ENCODE data around the gene TP53BP2.
"Not testable (repeated sequence)": the region's sequence is repeated elsewhere in the genome, so short reads cannot be mapped to it uniquely, and the experiment has no call there.

TP53BP2 gene

DNA sequence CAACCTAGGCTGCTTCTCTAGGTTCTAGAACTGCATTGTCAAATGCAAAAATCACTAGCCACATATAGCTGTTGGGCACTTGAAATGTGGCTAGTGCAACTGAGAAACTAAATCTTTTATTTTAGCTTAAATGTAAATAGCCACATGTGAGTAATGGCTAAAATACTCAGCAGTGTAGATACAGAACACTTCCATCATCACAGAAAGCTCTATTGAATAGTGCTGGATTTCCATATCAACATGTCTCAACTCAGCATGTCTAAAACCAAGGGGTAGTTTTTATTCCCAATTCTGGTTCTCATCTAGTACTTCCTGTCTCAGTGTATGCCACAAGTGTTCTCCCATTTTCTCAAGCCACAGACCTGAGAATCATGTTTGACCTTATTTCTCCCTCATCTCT is 7.5 kb upstream of the TP53BP2 start:
- in situ Hi-C loops (cut with HindIII; ENCODE audit: low sequenced_read_pairs), result no loop called here

DNA sequence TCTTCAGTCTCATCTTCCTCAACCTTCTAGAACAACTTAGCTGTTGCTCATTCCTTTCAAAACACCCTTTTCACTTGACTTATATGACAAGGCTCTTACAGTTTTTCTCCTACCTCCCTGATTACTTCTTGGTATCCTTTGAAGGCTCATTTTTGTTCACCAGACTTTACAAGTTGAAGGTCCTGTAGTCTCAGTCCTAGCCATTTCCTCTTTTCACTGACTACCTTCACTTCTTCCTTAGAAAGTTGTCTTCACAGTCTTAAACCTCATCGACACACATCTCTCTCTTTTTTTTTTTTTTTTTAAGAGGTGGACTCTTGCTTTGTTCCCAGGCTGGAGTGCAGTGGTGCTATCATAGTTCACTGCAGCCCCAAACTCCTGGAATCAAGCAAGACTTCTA is 6.6 kb upstream of the TP53BP2 start:
- in situ Hi-C loops (cut with HindIII; ENCODE audit: low sequenced_read_pairs), result no loop called here

DNA sequence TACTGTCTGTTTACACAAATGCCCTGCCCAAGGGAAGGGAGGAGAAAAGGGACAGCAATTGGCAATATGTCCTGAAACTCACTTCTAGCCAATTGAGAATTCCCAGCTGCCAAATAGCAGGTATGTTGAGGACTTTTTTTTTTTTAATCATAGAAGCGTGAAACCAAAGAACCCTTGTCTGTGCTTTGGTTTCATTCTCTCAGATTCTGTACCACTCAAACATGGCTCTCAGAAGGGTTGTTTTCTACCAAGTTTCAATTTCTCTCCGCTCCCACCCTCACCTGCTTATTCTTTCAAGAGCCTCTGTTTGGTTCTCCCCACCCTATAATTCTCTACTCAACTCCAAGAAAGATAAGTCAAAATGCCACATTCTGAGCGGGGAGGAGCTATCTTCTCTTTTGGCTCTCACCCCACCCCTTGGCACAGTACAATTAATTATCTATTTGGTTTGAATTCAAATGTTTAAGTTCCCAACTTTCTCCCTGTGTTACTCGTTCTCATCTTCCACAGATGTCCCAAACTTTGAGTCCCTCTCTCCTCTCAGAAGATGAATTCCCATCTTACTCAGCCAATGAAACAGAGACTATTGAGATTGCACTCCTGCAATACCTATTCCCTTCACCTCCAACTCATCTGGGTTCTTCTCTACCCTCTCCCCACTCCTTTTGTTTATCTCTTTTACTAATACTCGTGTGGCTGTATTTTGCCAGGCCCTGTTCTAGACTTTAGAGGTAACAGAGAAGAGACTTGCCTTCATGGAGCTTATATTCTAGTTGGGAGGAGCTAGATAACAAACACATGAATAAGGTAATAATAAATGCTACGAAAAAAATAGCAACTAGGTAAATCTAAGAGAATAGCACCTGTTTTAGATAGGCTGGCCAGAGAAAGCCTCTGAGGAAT is 3.9 kb upstream of the TP53BP2 start:
- in situ Hi-C loops (cut with HindIII; ENCODE audit: low sequenced_read_pairs), result no loop called here

DNA sequence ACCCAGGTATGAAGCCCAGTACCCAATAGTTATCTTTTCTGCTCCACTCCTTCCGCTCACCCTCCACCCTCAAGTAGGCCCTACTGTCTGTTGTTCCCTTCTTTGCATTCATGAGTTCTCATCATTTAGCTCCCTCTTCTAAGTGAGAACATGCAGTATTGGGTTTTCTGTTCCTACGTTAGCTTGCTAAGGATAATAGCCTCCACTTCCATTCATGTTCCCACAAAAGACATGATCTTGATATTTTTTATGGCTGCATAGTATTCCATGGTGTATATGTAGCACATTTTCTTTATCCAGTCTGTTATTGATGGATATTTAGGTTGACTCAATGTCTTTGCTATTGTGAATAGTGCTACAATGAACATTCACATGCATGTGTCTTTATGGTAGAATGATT is 2.8 kb upstream of the TP53BP2 start:
- in situ Hi-C loops (cut with HindIII; ENCODE audit: low sequenced_read_pairs), result no loop called here

DNA sequence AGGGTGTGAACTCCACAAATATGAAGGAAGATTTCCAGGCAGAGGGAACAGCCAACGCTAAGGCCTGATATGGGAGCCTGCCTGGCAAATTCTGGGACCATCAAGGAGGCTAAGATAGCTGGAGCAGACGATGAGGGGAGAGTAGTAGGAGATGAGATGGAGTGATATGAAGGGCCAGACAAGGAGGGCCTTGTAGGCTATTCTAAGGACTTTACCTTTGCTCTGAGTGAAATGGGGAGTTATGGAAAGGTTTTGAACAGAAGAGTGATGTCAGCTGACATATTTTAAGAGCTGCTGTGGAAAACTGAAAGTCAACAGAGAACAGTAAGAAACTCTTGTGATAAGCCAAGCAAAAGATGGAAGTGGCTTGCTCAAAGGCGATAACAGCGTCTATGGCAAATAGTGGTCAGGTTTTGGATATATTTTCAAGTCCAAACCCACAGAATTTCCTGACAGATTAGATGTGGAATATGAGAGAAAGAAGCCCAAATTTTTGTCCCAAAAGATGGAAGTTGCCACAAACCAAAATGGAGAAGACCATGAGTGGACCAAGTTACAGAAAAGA is 2.1 kb upstream of the TP53BP2 start:
- in situ Hi-C loops (cut with HindIII; ENCODE audit: low sequenced_read_pairs), result no loop called here

DNA sequence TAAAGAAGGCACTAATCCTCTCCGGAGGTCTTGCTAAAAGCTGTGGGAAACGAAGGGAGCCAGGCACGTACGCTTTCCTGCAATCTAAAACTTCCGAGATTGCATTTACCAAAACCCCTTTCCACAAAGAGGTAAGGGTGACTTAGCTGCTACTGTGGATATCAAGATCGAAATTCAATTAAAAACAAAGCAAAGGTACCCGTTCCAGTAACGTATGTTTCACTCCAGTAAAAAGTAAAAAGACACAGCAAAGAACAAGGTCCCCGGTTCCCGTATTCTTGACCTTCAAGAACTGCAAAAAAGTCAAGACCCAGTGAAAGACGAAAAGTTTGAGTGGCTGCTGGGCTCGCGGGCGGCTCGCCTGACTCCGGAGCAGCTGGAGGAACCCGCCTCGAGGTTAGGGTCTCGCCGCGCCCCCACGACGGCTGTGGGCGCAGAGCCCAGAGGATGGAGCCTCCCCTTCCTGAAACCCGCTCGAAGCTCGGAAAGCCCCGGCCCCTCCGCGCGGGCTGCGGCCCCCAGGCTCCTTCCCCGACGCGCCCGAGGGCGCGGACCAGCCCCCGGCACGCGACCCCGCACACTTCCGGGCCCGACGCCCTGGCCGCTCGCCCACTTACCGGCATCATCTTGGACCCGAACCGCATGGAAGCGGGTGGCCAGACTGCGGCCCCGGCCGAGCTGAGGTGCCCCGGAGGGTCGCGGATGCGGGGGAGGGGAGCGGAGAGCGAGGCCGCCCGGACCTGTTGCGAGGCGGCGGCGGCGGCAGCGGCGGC is 524 bp downstream of the TP53BP2 start:
- in situ Hi-C loops (cut with HindIII; ENCODE audit: low sequenced_read_pairs), result no loop called here

DNA sequence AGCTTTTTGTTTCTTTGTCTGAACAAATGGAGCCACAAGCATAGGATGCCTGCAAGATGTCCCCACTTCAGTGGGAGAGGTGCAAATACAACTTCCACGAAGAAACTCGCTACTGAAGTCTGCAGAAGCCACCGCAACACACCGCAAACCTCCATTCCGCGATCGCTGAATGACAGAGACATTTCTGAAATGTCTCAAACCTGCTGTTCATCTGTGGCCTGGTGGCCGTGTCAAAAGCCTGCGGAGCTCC is 1.0 kb downstream of the TP53BP2 start:
- in situ Hi-C loops (cut with HindIII; ENCODE audit: low sequenced_read_pairs), result no loop called here

DNA sequence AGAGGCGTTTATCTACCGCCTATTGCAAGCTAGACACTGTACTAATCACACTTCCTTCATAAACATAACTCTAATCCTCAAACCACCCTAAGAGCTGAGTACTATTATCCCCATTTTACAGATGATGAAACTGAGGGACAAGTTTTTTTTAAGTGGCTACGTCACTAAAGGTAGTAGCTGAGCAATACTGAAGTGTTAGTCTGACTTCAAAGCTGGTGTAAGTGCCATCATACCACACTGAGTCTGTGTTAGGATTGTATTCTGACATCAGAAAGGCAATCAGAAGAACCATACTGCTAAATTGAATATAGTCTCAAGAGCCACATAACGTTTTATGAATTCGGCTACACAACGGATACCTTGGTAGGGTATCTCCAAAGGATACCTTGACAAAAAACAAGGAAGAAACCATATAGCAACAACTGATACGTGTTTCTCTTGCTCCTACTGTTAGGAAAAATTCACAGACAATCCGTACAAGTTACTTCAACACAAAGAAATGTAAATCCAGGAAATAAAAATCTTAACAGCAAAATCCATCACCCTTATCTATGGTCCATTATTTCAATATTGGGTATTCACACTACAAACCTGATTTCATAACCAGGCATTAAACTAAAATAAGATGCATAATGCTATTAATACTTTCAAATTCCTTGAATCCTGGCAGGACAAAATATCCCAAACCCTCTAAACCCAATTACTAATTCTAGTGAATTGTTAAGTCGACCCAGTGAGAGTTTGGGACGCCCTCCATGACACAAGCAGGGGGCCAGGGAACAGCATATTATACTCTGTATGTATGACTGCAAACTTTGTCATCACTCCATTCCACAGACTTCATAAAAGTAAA is 1.6 kb downstream of the TP53BP2 start:
- in situ Hi-C loops (cut with HindIII; ENCODE audit: low sequenced_read_pairs), result no loop called here

DNA sequence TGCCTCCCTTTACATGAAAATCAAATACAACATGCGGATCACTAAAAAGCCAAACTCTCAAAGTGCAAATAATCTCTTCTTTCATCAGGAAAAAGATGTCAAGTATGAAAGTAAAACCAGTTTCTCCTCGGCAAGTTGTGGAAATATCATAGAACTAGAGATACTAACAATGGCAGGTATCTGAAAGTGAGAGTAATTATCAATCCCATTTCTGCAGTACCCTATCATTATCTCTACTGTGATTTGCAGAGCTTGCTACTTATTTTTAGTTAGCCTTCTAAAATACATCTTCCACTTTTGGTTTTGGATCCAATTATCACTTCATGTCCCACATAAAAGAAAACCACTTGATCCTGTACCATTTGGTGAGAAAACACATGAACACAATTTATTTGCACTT is 3.0 kb downstream of the TP53BP2 start:
- in situ Hi-C loops (cut with HindIII; ENCODE audit: low sequenced_read_pairs), result no loop called here

DNA sequence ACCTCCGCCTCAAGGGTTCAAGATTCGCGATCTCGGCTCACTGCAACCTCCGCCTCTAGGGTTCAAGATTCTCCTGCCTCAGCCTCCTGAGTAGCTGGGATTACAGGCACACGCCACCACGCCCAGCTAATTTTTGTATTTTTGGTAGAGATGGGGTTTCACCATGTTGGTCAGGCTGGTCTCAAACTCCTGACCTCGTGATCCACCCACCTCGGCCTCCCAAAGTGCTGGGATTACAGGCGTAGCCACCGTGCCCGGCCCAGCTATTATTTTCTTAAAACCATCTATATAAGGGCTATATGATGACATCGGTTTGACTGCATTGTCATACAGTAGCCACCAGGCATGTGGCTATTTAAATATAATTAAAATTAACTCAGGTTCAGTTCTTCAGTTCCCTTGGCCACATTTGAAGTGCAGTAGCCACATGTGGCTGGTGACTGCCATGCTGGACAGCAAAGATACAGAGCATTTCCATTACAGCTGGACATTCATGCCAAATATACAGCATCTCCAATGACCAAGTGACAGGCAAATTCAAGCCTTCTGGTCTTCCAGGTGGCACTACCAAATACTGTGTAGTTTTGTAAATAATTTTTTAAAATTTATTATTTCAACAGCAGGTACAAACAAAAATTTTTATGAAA is 3.6 kb downstream of the TP53BP2 start:
- in situ Hi-C loops (cut with HindIII; ENCODE audit: low sequenced_read_pairs), result not testable (repeated sequence)

DNA sequence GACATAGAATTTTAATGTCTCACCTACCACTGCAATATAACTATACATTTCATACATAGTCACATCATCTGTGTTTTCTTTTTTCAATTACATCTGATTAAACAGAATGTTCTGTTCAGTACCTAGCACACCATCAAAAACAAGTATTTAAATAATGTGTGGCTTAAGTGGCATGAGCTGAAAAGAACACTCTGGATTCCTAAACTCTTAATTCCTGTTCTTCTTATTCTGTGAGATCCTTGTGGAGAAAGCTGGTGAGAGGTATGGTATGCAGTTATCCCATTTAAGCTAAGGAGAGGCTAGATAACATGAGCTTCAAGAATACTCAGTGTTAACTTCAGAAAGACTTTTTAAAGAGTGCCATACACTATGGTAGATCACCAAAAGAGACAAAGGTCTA is 5.5 kb downstream of the TP53BP2 start:
- in situ Hi-C loops (cut with HindIII; ENCODE audit: low sequenced_read_pairs), result no loop called here

DNA sequence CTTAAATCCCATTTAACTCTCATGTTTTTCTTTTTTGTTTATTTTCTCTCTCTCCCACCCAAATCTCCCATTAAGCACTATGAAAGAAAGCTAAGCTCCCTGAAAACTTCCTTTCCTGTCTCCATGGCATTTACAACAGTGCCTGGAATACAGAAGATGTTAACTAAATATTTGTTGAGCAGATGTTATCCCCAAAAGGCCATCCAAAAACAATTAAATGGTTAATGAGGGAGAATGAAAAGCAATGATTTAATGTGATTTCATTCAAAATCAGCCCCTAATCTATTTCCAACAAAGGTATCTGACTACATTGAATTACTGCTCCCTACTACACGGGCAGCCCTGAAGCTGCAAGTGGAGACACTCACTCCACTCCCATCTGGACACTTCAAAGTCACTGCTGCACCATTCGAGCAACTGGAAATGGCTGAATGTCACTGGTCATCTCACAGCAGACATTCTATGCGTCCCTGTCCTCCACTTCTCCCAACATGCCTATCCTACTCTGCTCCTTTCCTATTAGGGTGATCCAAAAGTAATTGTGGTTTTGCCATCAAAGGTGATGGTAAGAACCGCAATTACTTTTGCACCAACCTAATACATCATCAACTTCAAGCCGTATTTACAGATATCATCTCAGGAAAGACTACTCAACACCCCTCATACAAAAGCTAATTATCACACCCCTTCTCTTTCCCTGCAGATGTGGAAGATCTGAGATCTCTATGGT is 7.5 kb downstream of the TP53BP2 start:
- in situ Hi-C loops (cut with HindIII; ENCODE audit: low sequenced_read_pairs), result no loop called here

DNA sequence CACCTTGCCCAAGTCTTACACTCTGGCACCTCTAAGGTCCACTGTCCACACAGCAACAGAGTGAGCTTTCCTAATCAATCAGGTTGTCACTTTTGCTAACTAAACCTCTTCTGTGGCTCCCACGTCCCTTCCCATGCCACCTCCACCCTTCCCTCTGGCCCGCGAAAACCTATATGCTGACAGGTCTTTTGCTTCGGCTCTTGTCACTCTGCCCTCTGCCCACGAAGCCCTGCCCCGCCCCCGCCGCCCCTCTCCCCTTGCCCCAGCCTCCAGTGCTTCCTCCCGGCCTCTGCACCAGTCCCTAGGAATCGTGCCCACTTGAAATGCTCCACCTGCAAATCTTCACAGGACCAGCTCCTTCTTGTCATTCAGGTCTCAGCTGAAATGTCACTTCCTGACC is 8.1 kb downstream of the TP53BP2 start:
- in situ Hi-C loops (cut with HindIII; ENCODE audit: low sequenced_read_pairs), result no loop called here

DNA sequence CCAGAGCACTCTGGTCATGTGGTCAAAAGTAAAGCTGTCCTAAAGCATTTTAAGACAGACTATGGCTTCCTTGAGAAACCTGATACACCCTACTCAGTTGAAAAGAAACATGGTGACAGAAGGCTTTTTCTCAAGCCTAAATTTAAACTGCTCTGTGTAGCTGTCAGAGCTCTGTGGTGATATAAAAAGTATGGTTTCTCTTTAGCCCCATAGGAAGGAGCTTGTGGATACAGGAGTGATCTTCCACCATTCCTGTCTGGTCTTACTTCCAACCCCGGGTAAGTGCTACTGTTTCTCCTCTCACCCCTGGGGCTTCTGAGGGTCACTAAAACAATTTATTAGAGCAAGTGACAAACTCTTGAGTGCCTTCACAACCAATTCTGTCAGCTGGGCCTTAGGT is 8.5 kb downstream of the TP53BP2 start:
- in situ Hi-C loops (cut with HindIII; ENCODE audit: low sequenced_read_pairs), result no loop called here

DNA sequence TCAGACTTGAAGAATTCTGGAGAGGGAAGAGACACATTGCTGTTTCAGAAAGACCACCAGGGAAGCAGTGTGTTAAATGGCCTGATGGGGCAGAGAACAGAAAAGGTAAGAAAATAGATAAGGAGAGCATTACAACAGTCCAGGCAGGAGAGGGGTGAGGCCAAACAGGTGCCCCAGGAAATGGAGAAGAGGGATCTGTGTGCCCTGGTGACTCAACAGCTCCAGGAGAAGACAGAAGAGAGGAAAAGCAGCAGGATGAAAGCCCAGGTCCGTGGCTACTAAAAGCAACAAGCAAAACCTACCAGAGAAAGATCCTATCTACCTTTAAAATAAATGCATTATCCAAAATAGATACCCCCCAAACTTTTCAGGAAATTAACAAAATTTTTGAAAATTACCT is 9.2 kb downstream of the TP53BP2 start:
- in situ Hi-C loops (cut with HindIII; ENCODE audit: low sequenced_read_pairs), result no loop called here

DNA sequence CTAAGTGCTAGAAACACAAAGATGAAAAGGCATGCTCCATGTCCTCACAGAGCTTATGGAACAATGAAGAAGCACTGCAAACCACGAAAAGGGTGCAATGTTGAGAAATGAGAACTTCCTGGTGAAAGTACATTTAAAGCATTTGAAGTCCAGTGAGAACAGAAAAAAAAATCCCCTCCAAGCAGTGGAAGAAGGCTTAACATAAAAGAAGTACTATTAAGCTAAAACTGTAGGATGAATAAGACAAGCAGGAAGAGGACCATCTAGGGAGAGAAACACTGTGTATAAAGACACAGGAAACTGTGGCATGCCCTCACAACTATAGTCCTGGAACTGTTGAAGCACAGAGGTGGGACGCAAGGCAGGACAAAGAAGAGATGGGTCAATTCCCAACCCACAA is 10.0 kb downstream of the TP53BP2 start:
- in situ Hi-C loops (cut with HindIII; ENCODE audit: low sequenced_read_pairs), result no loop called here

DNA sequence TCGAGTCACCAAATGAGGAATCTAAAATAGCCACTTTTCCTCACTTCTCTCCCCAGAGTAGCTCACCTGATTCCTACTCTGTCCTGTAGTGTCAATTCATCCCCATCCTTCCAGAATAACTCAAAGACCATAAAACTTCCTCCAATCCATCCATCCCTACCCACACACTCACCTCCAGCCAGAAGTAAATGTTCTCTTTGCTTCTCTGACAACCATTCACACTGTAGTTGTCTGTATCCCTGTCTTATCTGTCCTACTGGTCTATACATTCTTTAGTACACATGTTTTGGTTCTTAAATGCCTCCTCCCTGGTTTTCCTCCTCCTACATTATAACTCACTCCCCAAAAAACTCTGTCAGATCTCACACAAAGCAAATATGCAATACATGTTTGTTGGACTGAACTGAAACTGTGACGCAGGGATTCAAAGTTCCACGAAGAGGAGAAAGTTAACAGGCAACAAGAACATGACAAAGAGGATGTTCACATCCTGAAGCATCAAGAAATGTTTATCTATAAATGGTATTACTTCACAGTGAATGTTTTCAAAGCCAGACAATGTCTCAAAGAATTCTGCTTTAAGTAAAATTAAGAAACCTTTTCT is 11.0 kb downstream of the TP53BP2 start:
- in situ Hi-C loops (cut with HindIII; ENCODE audit: low sequenced_read_pairs), result no loop called here

DNA sequence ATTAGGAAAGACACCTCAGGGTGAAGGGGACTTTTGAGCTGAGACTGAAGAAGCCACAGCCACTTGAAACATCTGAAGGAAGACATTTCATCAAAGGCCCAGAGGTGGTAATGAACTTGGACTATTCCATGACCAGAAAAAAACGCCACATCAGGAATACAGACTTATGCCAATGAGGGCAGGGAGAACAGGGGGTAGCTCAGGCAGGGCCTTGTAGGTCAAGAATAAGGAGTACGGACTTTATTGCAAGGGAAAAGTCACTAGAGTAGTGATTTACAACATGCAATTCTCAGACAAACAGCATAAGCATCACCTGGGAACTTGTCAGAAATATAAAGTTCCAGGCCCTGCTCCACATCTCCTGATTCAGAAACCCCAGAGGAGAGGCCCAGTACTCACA is 11.8 kb downstream of the TP53BP2 start:
- in situ Hi-C loops (cut with HindIII; ENCODE audit: low sequenced_read_pairs), result no loop called here

DNA sequence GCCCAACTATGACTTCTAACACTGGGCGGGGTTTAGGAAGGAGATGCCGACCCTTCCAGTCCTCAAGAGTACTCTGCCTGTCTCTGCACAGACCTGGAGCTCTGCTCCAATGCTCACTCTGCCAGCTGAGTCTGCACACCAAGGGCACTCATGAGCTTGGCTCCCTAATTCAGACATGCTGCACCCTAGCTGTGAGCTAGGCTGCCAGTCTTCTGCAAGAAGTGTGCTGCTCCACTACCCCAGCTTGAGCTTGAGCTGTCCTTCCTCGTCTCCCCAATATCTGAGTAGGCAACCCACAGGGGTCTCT is 13.2 kb downstream of the TP53BP2 start:
- in situ Hi-C loops (cut with HindIII; ENCODE audit: low sequenced_read_pairs), result no loop called here
